Loucy (cell line): ENCODE data around the gene PFDN5.

ENCODE experiments used
- H2AFZ ChIP-seq: fragments of 200-600 bp; sonication (generic); 2 replicates; pipeline ENCODE4 v1.6.0; 2016; ENCODE audit warnings: antibody characterized with exemption, mild to moderate bottlenecking, low read length, moderate library complexity
- H3F3A ChIP-seq: fragments of 200-600 bp; 2 replicates; pipeline ENCODE4 v1.6.0; 2016; ENCODE audit warnings: antibody characterized with exemption, low read depth, mild to moderate bottlenecking
- H3K27me3 ChIP-seq: fragments of 200-600 bp; sonication (generic); 2 replicates; pipeline ENCODE4 v1.6.1; 2014; ENCODE audit warnings: low read length, mild to moderate bottlenecking; ENCODE audit not compliant: insufficient read depth, poor library complexity, severe bottlenecking
- H3K36me3 ChIP-seq: fragments of 200-600 bp; sonication (generic); 2 replicates; pipeline ENCODE4 v1.6.1; 2016; ENCODE audit warnings: low read length; ENCODE audit not compliant: insufficient read depth
- H3K4me1 ChIP-seq: fragments of 200-600 bp; sonication (generic); 2 replicates; pipeline ENCODE4 v1.5.1; 2014; ENCODE audit warnings: low read length, mild to moderate bottlenecking; ENCODE audit not compliant: insufficient read depth, poor library complexity, severe bottlenecking
- H3K4me2 ChIP-seq: fragments of 200-600 bp; sonication (generic); 2 replicates; pipeline ENCODE4 v1.6.0; 2014; ENCODE audit warnings: antibody characterized with exemption, low read length, low read depth, mild to moderate bottlenecking; ENCODE audit not compliant: poor library complexity, severe bottlenecking
- H3K4me3 ChIP-seq: fragments of 200-600 bp; sonication (generic); 2 replicates; pipeline ENCODE4 v1.5.1; 2014; ENCODE audit warnings: low read length, mild to moderate bottlenecking, mixed read lengths; ENCODE audit not compliant: poor library complexity, severe bottlenecking
- H3K79me2 ChIP-seq: fragments of 200-600 bp; sonication (generic); 2 replicates; pipeline ENCODE4 v1.6.1; 2014; ENCODE audit warnings: low read length; ENCODE audit not compliant: insufficient read depth
- H3K9ac ChIP-seq: fragments of 200-600 bp; sonication (generic); 2 replicates; pipeline ENCODE4 v1.6.0; 2014; ENCODE audit warnings: mild to moderate bottlenecking, low read depth, low read length, moderate library complexity; ENCODE audit not compliant: poor library complexity, severe bottlenecking
- H3K9me2 ChIP-seq: fragments of 200-600 bp; sonication (generic); replicated peaks from 2 replicates; pipeline ENCODE4 v1.6.1; 2016; ENCODE audit warnings: low read depth, low read length, mixed read lengths
- H3K9me3 ChIP-seq: fragments of 200-600 bp; sonication (generic); 2 replicates; pipeline ENCODE4 v1.6.1; 2014; ENCODE audit warnings: mild to moderate bottlenecking, antibody characterized with exemption, low read length, low read depth; ENCODE audit not compliant: insufficient read depth
- H4K20me1 ChIP-seq: fragments of 200-600 bp; sonication (generic); 2 replicates; pipeline ENCODE4 v1.6.0; 2014; ENCODE audit warnings: antibody characterized with exemption, low read length, mild to moderate bottlenecking; ENCODE audit not compliant: insufficient read depth, poor library complexity, severe bottlenecking
- EZH2phosphoT487 ChIP-seq: fragments of 200-600 bp; IDR thresholded peaks from 2 replicates; pipeline ENCODE4 v1.6.1; 2018; ENCODE audit warnings: antibody characterized with exemption, mild to moderate bottlenecking, moderate library complexity, borderline replicate concordance
- TF ChIP-seq, protein P1 (sequence below): fragments of 200-600 bp; sonication (generic); conservative IDR thresholded peaks from 2 replicates; pipeline ENCODE4 v1.5.1; 2014; ENCODE audit warnings: mild to moderate bottlenecking, antibody characterized with exemption, low read length

PFDN5 gene

DNA sequence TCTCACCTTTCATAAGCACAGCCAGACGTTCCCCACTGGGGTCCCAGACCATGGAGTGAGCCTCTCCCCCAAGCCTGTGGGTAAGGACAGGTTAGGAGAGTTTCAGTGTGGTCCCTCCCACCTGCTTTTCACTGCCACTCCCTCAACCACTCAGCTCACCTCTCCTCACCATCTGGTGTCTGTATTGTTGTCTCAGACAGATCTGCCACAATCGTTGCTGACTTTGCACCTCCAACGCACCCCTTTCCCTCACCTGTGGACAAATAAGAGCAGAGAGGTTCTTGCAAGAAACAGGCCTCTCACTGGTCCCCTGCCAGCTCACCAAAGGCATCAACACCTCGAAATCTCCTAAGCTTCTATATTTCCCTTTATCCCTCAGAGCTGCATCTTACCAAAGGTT is 12.9 kb downstream of the PFDN5 start:
- Histone ChIP-seq H3K27me3 (no peaks in the 10 kb centered on the region), H3K79me2 (no peaks in the 10 kb centered on the region), H3F3A (no peaks in the 10 kb centered on the region), H3K9me3 (no peaks in the 10 kb centered on the region), H4K20me1 (no peaks in the 10 kb centered on the region), H3K4me1 (no peaks in the 10 kb centered on the region), H2AFZ (no peak overlapping the region), H3K4me3 (no peak overlapping the region), H3K9ac (no peak overlapping the region), H3K36me3 (peaks cover 35% of the 10 kb centered on the region; the same call in 1 of the 2 replicates), H3K9me2 (no peaks in the 10 kb centered on the region), H3K4me2 (no peak overlapping the region)
- TF ChIP-seq EZH2phosphoT487, result no peak
- TF ChIP-seq, protein P1, sequence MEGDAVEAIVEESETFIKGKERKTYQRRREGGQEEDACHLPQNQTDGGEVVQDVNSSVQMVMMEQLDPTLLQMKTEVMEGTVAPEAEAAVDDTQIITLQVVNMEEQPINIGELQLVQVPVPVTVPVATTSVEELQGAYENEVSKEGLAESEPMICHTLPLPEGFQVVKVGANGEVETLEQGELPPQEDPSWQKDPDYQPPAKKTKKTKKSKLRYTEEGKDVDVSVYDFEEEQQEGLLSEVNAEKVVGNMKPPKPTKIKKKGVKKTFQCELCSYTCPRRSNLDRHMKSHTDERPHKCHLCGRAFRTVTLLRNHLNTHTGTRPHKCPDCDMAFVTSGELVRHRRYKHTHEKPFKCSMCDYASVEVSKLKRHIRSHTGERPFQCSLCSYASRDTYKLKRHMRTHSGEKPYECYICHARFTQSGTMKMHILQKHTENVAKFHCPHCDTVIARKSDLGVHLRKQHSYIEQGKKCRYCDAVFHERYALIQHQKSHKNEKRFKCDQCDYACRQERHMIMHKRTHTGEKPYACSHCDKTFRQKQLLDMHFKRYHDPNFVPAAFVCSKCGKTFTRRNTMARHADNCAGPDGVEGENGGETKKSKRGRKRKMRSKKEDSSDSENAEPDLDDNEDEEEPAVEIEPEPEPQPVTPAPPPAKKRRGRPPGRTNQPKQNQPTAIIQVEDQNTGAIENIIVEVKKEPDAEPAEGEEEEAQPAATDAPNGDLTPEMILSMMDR, result no peak

DNA sequence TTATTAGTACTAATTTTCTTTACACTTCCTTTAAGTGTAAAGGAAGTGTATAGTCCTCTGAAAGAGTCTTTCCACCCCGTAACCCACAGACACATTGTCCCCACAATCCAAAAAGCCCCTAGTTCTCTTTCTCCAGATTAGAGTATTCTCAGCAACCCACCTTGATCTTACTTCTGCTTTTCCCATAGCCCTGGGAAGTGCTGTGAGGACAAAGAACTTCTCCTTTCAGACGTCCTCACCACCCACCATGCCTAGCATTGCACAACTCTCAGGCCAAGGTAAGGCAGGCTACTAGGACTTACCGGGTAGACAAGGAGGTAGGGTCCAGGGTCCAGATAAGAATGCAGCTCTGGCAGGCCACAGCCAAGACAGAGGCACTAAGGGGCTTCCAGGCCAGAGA is 18.7 kb downstream of the PFDN5 start:
- TF ChIP-seq EZH2phosphoT487, result no peak
- H3K4me3 ChIP-seq, result no peak overlapping the region
- no peaks in the 10 kb centered on the region for H3K9me2 ChIP-seq
- H3K27me3 ChIP-seq, result no peaks in the 10 kb centered on the region
- no peaks in the 10 kb centered on the region; the same call in 1 of the 2 replicates for H3K79me2 ChIP-seq
- no peaks in the 10 kb centered on the region for H4K20me1 ChIP-seq
- no peak overlapping the region for H3K9ac ChIP-seq
- H3K9me3 ChIP-seq, result no peaks in the 10 kb centered on the region
- no peaks in the 10 kb centered on the region for H3F3A ChIP-seq
- no peak overlapping the region for H3K4me2 ChIP-seq
- H2AFZ ChIP-seq, result no peak overlapping the region
- H3K36me3 ChIP-seq, result peaks cover 14% of the 10 kb centered on the region; the same call in 1 of the 2 replicates
- H3K4me1 ChIP-seq, result no peaks in the 10 kb centered on the region

DNA sequence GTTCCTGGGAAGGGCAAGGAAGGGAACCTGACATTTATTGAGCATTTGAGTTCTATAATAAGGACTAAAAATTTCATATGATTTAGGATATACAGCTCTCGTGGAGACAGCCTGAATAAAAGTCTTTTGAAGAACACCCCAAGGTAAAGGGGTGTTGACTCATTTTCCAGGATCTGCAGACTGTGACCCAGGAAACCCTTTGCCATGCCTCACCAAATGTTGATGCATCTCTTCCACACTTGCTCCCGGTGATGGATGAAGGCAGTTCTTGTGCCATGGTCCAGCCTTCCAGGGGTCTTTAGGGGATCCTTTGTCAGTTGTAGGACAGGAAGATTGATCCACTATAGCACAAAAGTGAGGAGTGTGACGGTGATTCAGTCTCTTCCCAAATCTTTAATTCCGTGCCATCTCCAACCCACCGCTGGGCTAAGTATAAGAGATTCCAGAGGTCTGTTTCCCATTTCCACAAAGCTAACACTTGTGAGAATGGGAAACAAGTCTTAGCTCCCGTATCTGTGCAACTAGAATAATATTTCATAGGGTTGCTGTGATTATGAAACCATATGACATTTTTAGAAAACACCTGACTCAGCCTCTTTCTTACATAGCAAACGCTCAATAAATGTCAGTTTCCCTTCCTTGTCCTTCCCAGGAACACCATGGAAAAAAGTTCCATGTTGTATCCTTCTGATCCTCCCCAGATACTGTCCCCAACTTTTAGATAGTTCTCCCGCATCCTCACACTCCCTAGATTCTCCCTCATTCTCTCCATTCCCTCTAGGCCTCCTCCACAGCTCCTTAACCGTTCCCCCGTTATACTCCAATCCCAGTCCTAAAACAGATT is 25.2 kb downstream of the PFDN5 start:
- H3K9me2 ChIP-seq, result no peaks in the 10 kb centered on the region
- peak overlapping the region; percentile 81 for H3K9ac ChIP-seq
- no peaks in the 10 kb centered on the region for H3K9me3 ChIP-seq
- peak overlapping the region; percentile 90 for H3K4me3 ChIP-seq
- H3K79me2 ChIP-seq, result peaks cover 11% of the 10 kb centered on the region; the same call in 1 of the 2 replicates
- H3K36me3 ChIP-seq, result peaks cover 3% of the 10 kb centered on the region; the same call in 1 of the 2 replicates
- H3K4me2 ChIP-seq, result peak overlapping the region; percentile 93
- H3K27me3 ChIP-seq, result no peaks in the 10 kb centered on the region
- peaks cover 10% of the 10 kb centered on the region; the same call in 1 of the 2 replicates for H3F3A ChIP-seq
- peaks cover 4% of the 10 kb centered on the region for H4K20me1 ChIP-seq
- TF ChIP-seq, protein P1, result no peak
- no peak for TF ChIP-seq EZH2phosphoT487
- H3K4me1 ChIP-seq, result peaks cover 30% of the 10 kb centered on the region
- peak overlapping the region; percentile 95 for H2AFZ ChIP-seq
